ENCODE measurements around the gene WRNIP1. TPM values are rescaled to one million over a fixed set of nuclear protein-coding genes. Genes with fewer than 3 reads are reported as not detected.

The WRNIP1 gene
- total RNA-seq, 4 donors from 2014 or later = 51.9 to 66.0 (median 57.3) TPM

- Histone ChIP-seq H3K27ac (peak overlapping the region; percentile 30 to 74 (median 70)), H3K9me3 (no peaks in the 10 kb centered on the region), H3K4me1 (peaks cover 37 to 42% of the 10 kb centered on the region in 2 donors), H3K27me3 (no peaks in the 10 kb centered on the region), H3K4me3 (peak overlapping the region in 1 of 4 donors; percentile 56), H3K36me3 (no peaks in the 10 kb centered on the region)
- DNase-seq (peak; percentile 84 to 87), ATAC-seq (peak; percentile 81 to 84)
- intact Hi-C loops (cut with DNase I; ENCODE audit: low total_unique reads) = no loop called here
- in situ Hi-C loops (cut with MboI; ENCODE audit: low sequenced_read_pairs in 4 of 4) = loop anchor here in 1 of 4 donors (25.0 kb wide), 1 partner anchor 1159 kb away; no protein-coding TSS in a partner anchor
- TF ChIP-seq POLR2A (IDR thresholded peaks at IDR 0.05) (no peak), CTCF (IDR thresholded peaks at IDR 0.05 in 4 of 5, conservative IDR thresholded peaks at IDR 0.05 in 1 of 5) (peak in 1 of 5 experiments; percentile 14)
Measured at GRCh38 chr6:2746557-2747061, 18.6 kb upstream of the WRNIP1 start.

DNA sequence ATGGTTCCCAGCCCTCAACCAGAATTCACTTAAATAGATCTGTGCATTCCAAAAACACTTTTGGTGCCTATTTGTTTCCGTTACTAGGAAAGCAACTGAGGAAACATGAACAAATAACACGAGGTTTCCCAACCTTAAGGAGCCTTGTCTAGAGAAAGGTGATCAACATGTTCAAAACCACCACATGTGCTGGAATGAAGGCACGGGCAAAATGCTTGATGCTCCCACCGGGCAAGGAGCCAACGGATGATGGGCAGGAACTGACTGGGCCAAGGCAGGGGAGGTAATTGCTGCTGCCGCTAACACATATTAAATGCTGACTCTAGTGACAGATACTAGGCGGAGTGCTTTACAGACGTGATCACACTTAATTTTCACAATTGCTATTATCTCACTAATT, 17.0 kb upstream of the WRNIP1 start:
- Histone ChIP-seq H3K27me3 (no peaks in the 10 kb centered on the region), H3K9me3 (no peaks in the 10 kb centered on the region), H3K36me3 (no peaks in the 10 kb centered on the region), H3K4me1 (peaks cover 37 to 39% of the 10 kb centered on the region in 2 donors), H3K4me3 (peak overlapping the region in 2 of 4 donors; percentile 43 to 56), H3K27ac (peak overlapping the region in 3 of 4 donors; percentile 19 to 74 (median 31))
- TF ChIP-seq POLR2A (IDR thresholded peaks at IDR 0.05) (no peak), CTCF (IDR thresholded peaks at IDR 0.05 in 4 of 5, conservative IDR thresholded peaks at IDR 0.05 in 1 of 5) (no peak)
- in situ Hi-C loops (cut with MboI; ENCODE audit: low sequenced_read_pairs in 4 of 4) = loop anchor here in 1 of 4 donors (25.0 kb wide), 1 partner anchor 1161 kb away; no protein-coding TSS in a partner anchor
- intact Hi-C loops (cut with DNase I; ENCODE audit: low total_unique reads) = no loop called here
- ATAC-seq (no peak), DNase-seq (no peak)

DNA sequence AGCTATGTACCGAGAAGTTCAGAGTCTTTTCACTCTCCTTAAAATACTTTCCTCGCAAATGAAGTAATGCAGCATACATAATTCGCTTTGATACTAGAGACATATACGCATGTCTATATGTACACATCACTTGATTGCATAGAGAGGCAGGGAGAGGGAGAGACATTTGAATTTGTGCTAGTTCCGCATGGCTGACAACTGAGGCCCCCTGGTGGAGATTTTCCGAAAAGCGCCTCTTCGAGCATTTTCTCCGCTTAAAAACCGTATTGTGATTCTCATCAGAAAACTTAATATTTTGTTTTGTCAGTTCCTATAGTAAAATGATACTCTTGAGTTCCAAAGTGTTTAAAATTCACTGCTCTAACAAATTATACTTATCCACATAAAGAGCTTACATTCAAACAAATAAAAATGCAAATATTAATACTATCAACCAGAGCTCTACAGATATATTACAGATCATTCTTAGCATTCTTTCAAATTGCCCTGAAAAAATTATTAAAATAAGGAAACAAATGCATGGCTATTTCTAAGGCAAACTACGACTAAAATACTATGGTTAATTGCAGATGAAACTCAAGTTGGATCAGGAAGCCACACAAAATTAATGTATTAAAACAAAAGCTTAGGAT, 15.1 kb upstream of the WRNIP1 start:
- peak overlapping the region in 3 of 4 donors; percentile 26 to 56 (median 43) for H3K4me3 ChIP-seq
- ATAC-seq (no peak), DNase-seq (no peak)
- H3K27me3 ChIP-seq = no peaks in the 10 kb centered on the region
- peak overlapping the region in 2 of 4 donors; percentile 62 to 74 for H3K27ac ChIP-seq
- peaks cover 24 to 28% of the 10 kb centered on the region in 2 donors for H3K4me1 ChIP-seq
- intact Hi-C loops (cut with DNase I; ENCODE audit: low total_unique reads) (loop anchor here (2.0 to 5.0 kb wide), 2 partner anchors 1138 to 1153 kb away; no protein-coding TSS in a partner anchor), in situ Hi-C loops (cut with MboI; ENCODE audit: low sequenced_read_pairs in 4 of 4) (loop anchor here in 1 of 4 donors (25.0 kb wide), 1 partner anchor 1163 kb away; no protein-coding TSS in a partner anchor)
- H3K9me3 ChIP-seq = no peaks in the 10 kb centered on the region
- TF ChIP-seq CTCF (IDR thresholded peaks at IDR 0.05 in 4 of 5, conservative IDR thresholded peaks at IDR 0.05 in 1 of 5) (peak; percentile 59 to 87 (median 75)), POLR2A (IDR thresholded peaks at IDR 0.05) (no peak)
- no peaks in the 10 kb centered on the region for H3K36me3 ChIP-seq

DNA sequence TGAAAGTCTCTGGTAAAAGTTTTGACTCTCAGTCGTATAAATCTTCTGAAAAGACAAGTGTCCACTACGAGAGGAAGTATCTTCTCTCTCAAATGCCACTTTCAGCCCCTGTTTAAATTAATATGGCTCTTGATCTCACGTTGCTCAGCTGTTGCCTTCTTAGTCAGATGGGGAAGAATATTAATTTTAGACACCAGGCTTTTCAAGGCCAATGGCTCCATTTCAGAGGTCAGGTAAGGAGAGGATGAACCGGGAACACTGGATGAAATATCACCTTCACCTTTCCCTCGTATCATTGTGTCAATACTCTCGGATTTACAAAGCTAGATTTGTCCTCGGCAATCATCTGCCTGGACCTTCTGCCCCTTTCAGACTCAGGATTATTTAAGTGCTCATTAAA, 14.4 kb upstream of the WRNIP1 start, which contains the start of gene MYLK4:
MYLK4 (minus strand) TSS at position 91 of the 400 bp plus-strand sequence. CDS start 1,628 bp downstream, outside the sequence.
- H3K27ac ChIP-seq = peak within 1 kb of the TSS in 2 of 4 donors; percentile 62 to 74
- peak; percentile 36 to 37 for ATAC-seq
- peaks cover 26 to 32% of the 10 kb centered on the region in 2 donors for H3K4me1 ChIP-seq
- H3K27me3 ChIP-seq = no peaks in the 10 kb centered on the region
- in situ Hi-C loops (cut with MboI; ENCODE audit: low sequenced_read_pairs in 4 of 4) = no loop called here
- H3K9me3 ChIP-seq = no peaks in the 10 kb centered on the region
- no peak for DNase-seq
- TF ChIP-seq POLR2A (IDR thresholded peaks at IDR 0.05) (peak in 1 of 2 donors; percentile 71), CTCF (IDR thresholded peaks at IDR 0.05 in 4 of 5, conservative IDR thresholded peaks at IDR 0.05 in 1 of 5) (no peak)
- no peaks in the 10 kb centered on the region for H3K36me3 ChIP-seq
- intact Hi-C loops (cut with DNase I; ENCODE audit: low total_unique reads) = loop anchor here (2.0 to 5.0 kb wide), 2 partner anchors 1139 to 1154 kb away; no protein-coding TSS in a partner anchor
- peak within 1 kb of the TSS in 3 of 4 donors; percentile 26 to 56 (median 43) for H3K4me3 ChIP-seq

Data from gastrocnemius medialis (tissue), 4 donors.